HG03521 (cell line): ENCODE results near the gene GPRIN3.
"Not testable (repeated sequence)": the region's sequence is repeated elsewhere in the genome, so short reads cannot be mapped to it uniquely, and the experiment has no call there.

ENCODE experiments used
- ATAC-seq: cut with Tn5 transposase; IDR thresholded peaks from one replicate; pipeline ENCODE4 v1.9.1; 2021; ENCODE audit warnings: mild to moderate bottlenecking, moderate library complexity; ENCODE audit not compliant: unreplicated experiment

GPRIN3 gene

GRCh38 chr4:89222170-89222569 lies 85.4 kb downstream of the GPRIN3 start:
- ATAC-seq: no peak

- ATAC-seq: no peak
Measured at GRCh38 chr4:89221167-89221867, 86.3 kb downstream of the GPRIN3 start.

- no peak for ATAC-seq
Measured at GRCh38 chr4:89218587-89218986, 89.0 kb downstream of the GPRIN3 start.

GRCh38 chr4:89217604-89218003 lies 90.0 kb downstream of the GPRIN3 start:
- ATAC-seq: no peak

- ATAC-seq: no peak
Measured at GRCh38 chr4:89216866-89217265, 90.7 kb downstream of the GPRIN3 start.

- ATAC-seq: no peak
Measured at GRCh38 chr4:89216422-89216821, 91.2 kb downstream of the GPRIN3 start.

- ATAC-seq: no peak
Measured at GRCh38 chr4:89215736-89216135, 91.9 kb downstream of the GPRIN3 start.

- ATAC-seq: no peak
Measured at GRCh38 chr4:89214308-89214707, 93.3 kb downstream of the GPRIN3 start.

- no peak for ATAC-seq
Measured at GRCh38 chr4:89213382-89213701, 94.3 kb downstream of the GPRIN3 start.

- no peak for ATAC-seq
Measured at GRCh38 chr4:89212666-89213381, 94.8 kb downstream of the GPRIN3 start.

- no peak for ATAC-seq
Measured at GRCh38 chr4:89204624-89205023, 103.0 kb downstream of the GPRIN3 start.

- no peak for ATAC-seq
Measured at GRCh38 chr4:89203902-89204301, 103.7 kb downstream of the GPRIN3 start.

GRCh38 chr4:89199394-89199793 lies 108.2 kb downstream of the GPRIN3 start:
- not testable (repeated sequence) for ATAC-seq

GRCh38 chr4:89197920-89198319 lies 109.7 kb downstream of the GPRIN3 start:
- no peak for ATAC-seq

GRCh38 chr4:89196745-89197144 lies 110.9 kb downstream of the GPRIN3 start:
- no peak for ATAC-seq

GRCh38 chr4:89196056-89196674 lies 111.4 kb downstream of the GPRIN3 start:
- ATAC-seq: no peak

- ATAC-seq: no peak
Measured at GRCh38 chr4:89193843-89194242, 113.8 kb downstream of the GPRIN3 start.
